Esophagus muscularis mucosa (tissue), 4 donors: ENCODE measurements around the gene TNFAIP8L2. TPM values are rescaled to one million over a fixed set of nuclear protein-coding genes. Genes with fewer than 3 reads are reported as not detected.

Experiments
- DNase-seq: peaks from one replicate; pipeline ENCODE4 v3.0.0-alpha.2; 2017; ENCODE audit errors: extremely low spot score
- H3K27ac ChIP-seq, 4 donors: fragments of 200-600 bp; sonication (generic); replicated peaks in 1 of 4; 1 replicate in 3 of 4; 2 replicates in 1 of 4; pipeline ENCODE4 v1.5.1; 2016 to 2019; ENCODE audit warnings: mild to moderate bottlenecking in 1 of 4
- H3K27me3 ChIP-seq, 4 donors: fragments of 200-600 bp; sonication (generic); one replicate each; pipeline versions ENCODE4 v1.5.1 to v1.6.0; 2016 to 2019
- H3K36me3 ChIP-seq, 4 donors: fragments of 200-600 bp; sonication (generic); one replicate each; pipeline ENCODE4 v1.5.1; 2016 to 2019
- H3K4me1 ChIP-seq, 4 donors: fragments of 200-600 bp; sonication (generic); one replicate each; pipeline ENCODE4 v1.5.1; 2016 to 2019
- H3K4me3 ChIP-seq, 4 donors: fragments of 200-600 bp; sonication (generic); 1 replicate in 2 of 4; 2 replicates in 2 of 4; pipeline ENCODE4 v1.5.1; 2016 to 2019; ENCODE audit warnings: mild to moderate bottlenecking in 4 of 4, moderate library complexity in 1 of 4
- H3K9me3 ChIP-seq, 4 donors: fragments of 200-600 bp; sonication (generic); 1 replicate in 3 of 4; 2 replicates in 1 of 4; pipeline ENCODE4 v1.5.1; 2016 to 2019
- CTCF ChIP-seq, 3 experiments: fragments of 200-600 bp in 2 of 3; fragments of 450-650 bp in 1 of 3; sonication (generic) in 2 of 3; IDR thresholded peaks; one replicate each; pipeline ENCODE4 v1.5.1; 2017 to 2019; ENCODE audit warnings: antibody characterized with exemption in 3 of 3, mild to moderate bottlenecking in 2 of 3, moderate library complexity in 1 of 3
- EP300 ChIP-seq: sonication (generic); formaldehyde crosslinking; IDR thresholded peaks from one replicate; pipeline ENCODE4 v1.6.1; 2017; ENCODE audit warnings: antibody characterized with exemption
- POLR2A ChIP-seq: fragments of 450-650 bp; IDR thresholded peaks from one replicate; pipeline ENCODE4 v1.6.1; 2017; ENCODE audit warnings: antibody characterized with exemption, moderate library complexity, mild to moderate bottlenecking, low read depth
- POLR2AphosphoS5 ChIP-seq, 2 donors: sonication (generic); formaldehyde crosslinking; IDR thresholded peaks; one replicate each; pipeline ENCODE4 v1.6.1; 2017; ENCODE audit warnings: antibody characterized with exemption in 2 of 2
- WGBS: methylation state at CpG from one replicate; pipeline ENCODE4 v1.1.5; 2018; 5-methylcytosine and 5-hydroxymethylcytosine counted together
- intact Hi-C: fragments of 100-400 bp; cut with DNase I; formaldehyde crosslinking; loops from one replicate; pipeline ENCODE4 v1.15.1; 2023
- total RNA-seq, 4 donors: library from RNA; depleted of rRNA; stranded (reverse); fragments of >200 nt; gene quantifications; one replicate each; pipeline versions ENCODE4 v1.1.0 to v1.2.1, GENCODE V29; 2016

The TNFAIP8L2 gene
- total RNA-seq, 4 donors from 2014 or later, result 2.8 to 8.3 (median 5.0) TPM

DNA sequence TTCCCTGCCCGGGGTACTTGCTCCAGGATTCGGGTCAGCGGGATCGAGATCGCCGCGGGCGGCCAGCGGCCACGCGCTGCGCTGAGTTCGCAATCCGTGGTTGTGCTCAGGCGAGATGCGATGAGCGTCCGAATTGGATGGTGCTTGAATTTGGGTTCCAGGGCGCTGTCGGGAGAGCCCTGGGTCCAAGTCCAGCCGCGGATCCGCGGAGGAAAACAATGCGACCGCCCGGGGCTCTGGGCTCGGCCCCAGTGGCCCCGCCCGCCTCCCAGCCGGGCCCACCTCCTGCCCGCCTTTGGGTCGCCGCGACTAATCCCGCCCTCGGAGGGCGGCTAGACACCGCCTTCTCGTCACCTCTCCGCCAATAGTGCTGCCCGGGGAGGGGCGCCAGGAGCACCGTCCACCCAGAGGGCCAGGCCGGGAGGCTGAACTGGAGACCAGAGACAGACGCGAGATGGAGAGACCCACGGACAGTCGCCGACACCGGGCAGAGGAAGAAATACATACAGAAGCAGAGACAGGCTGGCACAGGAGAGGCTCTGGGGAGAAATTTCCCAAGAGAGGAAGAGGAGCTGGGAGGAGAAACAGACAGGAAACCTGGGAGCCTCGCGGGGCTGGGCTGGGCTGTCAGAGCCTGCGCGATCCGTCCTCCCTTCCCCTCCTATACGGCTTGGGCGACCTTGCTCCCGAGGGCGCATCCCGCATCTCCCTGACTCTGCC lies 9.9 kb upstream of the TNFAIP8L2 start, which contains the start of gene SEMA6C:
TSS of gene SEMA6C (minus strand) at position 220 of the 720 bp plus-strand sequence. CDS start 4,010 bp downstream, outside the sequence.
- intact Hi-C loops, result no loop called here
- WGBS, result under 1% methylated on average over 20 of the region's 61 CpGs
- peaks cover 0 to 7% (median 1%) of the 10 kb centered on the region in 4 donors for H3K36me3 ChIP-seq
- H3K4me3 ChIP-seq, result peak within 1 kb of the TSS; percentile 67 to 88 (median 72)
- no peaks in the 10 kb centered on the region for H3K27me3 ChIP-seq
- H3K27ac ChIP-seq, result peak within 1 kb of the TSS; percentile 84 to 89 (median 87)
- H3K4me1 ChIP-seq, result peaks cover 41 to 54% (median 49%) of the 10 kb centered on the region in 4 donors
- peak; percentile 96 for DNase-seq
- H3K9me3 ChIP-seq, result no peaks in the 10 kb centered on the region
- TF ChIP-seq EP300 (no peak), POLR2A (peak; percentile 56), POLR2AphosphoS5 (IDR thresholded peaks at IDR 0.05) (peak; percentile 92 to 94), CTCF (IDR thresholded peaks at IDR 0.05) (no peak)

DNA sequence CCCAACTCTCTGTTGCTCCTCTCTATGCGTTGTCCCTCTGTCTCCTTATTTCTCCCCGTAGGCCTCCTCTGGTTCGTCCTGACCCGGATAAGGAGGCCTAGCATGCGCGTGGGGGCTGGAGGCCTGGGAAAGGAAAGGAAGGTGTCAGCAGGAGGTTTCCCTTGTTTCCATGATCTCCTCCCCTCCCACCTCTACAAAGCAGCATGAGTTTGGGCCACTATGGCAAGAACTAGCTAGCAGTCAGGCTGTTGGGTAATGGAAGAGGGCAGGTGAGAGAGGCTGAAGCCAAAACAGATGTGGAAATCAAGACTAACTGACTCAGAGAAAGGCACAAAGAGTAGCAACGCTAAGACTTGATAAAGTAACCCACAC lies 9.3 kb upstream of the TNFAIP8L2 start:
- Histone ChIP-seq H3K9me3 (no peaks in the 10 kb centered on the region), H3K4me1 (peaks cover 40 to 54% (median 48%) of the 10 kb centered on the region in 4 donors), H3K4me3 (peak overlapping the region; percentile 67 to 88 (median 72)), H3K27me3 (no peaks in the 10 kb centered on the region), H3K27ac (peak overlapping the region; percentile 84 to 89 (median 87)), H3K36me3 (peaks cover 0 to 6% (median under 1%) of the 10 kb centered on the region in 4 donors)
- 7% methylated on average over 7 of the region's 7 CpGs for WGBS
- TF ChIP-seq POLR2AphosphoS5 (IDR thresholded peaks at IDR 0.05), result no peak
- no peak for TF ChIP-seq CTCF (IDR thresholded peaks at IDR 0.05)
- intact Hi-C loops, result no loop called here
- no peak for DNase-seq

- no peaks in the 10 kb centered on the region for H3K27me3 ChIP-seq
- WGBS, result 90% methylated on average over 2 of the region's 2 CpGs
- H3K36me3 ChIP-seq, result peaks cover 0 to under 1% (median 0%) of the 10 kb centered on the region in 4 donors
- peaks cover 35 to 49% (median 43%) of the 10 kb centered on the region in 4 donors for H3K4me1 ChIP-seq
- H3K4me3 ChIP-seq, result peak overlapping the region in 2 of 4 donors; percentile 77 to 88
- intact Hi-C loops, result no loop called here
- H3K9me3 ChIP-seq, result no peaks in the 10 kb centered on the region
- peak overlapping the region; percentile 84 to 89 (median 87) for H3K27ac ChIP-seq
- TF ChIP-seq EP300 (no peak), CTCF (IDR thresholded peaks at IDR 0.05) (no peak), POLR2A (no peak), POLR2AphosphoS5 (IDR thresholded peaks at IDR 0.05) (no peak)
- no peak for DNase-seq
Observed at GRCh38 chr1:151147665-151148064, 8.8 kb upstream of the TNFAIP8L2 start.

DNA sequence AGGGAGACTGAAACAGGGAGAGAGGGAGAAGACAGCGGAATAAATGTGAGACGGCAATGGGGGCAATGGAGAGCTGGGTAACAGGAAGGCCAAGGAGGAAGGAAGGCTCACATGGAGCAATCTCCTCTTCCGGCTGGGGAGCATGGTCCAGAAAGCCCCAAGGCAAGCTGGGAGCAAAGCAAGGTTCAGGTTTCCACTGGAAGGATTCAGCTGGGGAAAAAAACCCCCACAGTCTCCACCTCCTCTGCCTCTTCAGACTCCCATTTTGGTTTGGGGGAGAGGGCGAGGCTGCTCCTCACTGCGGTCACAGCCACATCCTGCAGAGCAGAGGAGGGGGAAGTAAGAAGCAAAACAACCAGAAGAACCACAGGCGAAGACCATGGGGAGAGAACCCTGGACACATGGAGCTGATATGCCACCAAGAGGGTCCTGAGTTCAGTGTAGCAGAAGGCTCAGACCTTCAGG lies 650 bp downstream of the TNFAIP8L2 start:
- H3K9me3 ChIP-seq, result no peaks in the 10 kb centered on the region
- H3K27me3 ChIP-seq, result no peaks in the 10 kb centered on the region
- no peak for TF ChIP-seq POLR2AphosphoS5 (IDR thresholded peaks at IDR 0.05)
- no peak for TF ChIP-seq CTCF (IDR thresholded peaks at IDR 0.05)
- no peak for TF ChIP-seq POLR2A
- no peak for TF ChIP-seq EP300
- peaks cover 5 to 19% (median 17%) of the 10 kb centered on the region in 4 donors for H3K4me1 ChIP-seq
- WGBS, result 71% methylated on average over 6 of the region's 6 CpGs
- H3K36me3 ChIP-seq, result peaks cover 17 to 67% (median 55%) of the 10 kb centered on the region in 4 donors
- peak overlapping the region; percentile 27 to 46 (median 32) for H3K4me3 ChIP-seq
- peak overlapping the region in 2 of 4 donors; percentile 3 to 25 for H3K27ac ChIP-seq
- DNase-seq, result no peak
- intact Hi-C loops, result loop anchor here (2.0 to 5.0 kb wide), 2 partner anchors 58 to 130 kb away; no protein-coding TSS in a partner anchor
